HCT116 (cell line): ENCODE results near the gene SH2D3C. TPM values are rescaled to one million over a fixed set of nuclear protein-coding genes. Genes with fewer than 3 reads are reported as not detected.

ENCODE experiments used
- ATAC-seq: fragments of 200-7000 bp; cut with Tn5 transposase; 2 replicates; pipeline ENCODE4 v1.9.1; 2020; ENCODE audit warnings: mild to moderate bottlenecking, moderate library complexity
- BruUV-seq: library from RNA; stranded (reverse); fragments of 400-500 nt; replicated peaks from 2 replicates; lab custom pipeline; 2021; lab: Mats Ljungman, UMichigan
- CTCF ChIA-PET: fragments of 300-600 bp; sonication (Branson Sonifier 250); formaldehyde crosslinking; loops from one replicate; lab custom pipeline; 2021; ENCODE audit warnings: antibody characterized with exemption; lab: Charles Lee
- POLR2A ChIA-PET: fragments of 300-600, 350-600 bp; sonication (Branson Sonifier 250); formaldehyde crosslinking; loops from one replicate; lab custom pipeline; 2021; ENCODE audit warnings: antibody characterized with exemption; lab: Charles Lee
- RAD21 ChIA-PET, 2 experiments: fragments of 300-600 bp; sonication (Branson Sonifier 250); formaldehyde crosslinking; loops; one replicate each; lab custom pipeline; 2023; ENCODE audit warnings: low total read pairs in 2 of 2; ENCODE audit not compliant: uncharacterized antibody in 2 of 2, unreplicated experiment in 2 of 2, low non-redundant PET in 1 of 2; lab: Charles Lee
- DNase-seq: peaks from one replicate; pipeline ENCODE4 v3.0.0-alpha.2; 2010; ENCODE audit warnings: low read depth, low spot score
- H2AFZ ChIP-seq: fragments of 200-600 bp; shearing (Covaris generic), sonication (generic); 2 replicates; pipeline ENCODE4 v1.6.1; 2017; ENCODE audit warnings: low read depth, mixed run types, mixed read lengths, antibody characterized with exemption, low read length; ENCODE audit not compliant: poor library complexity, severe bottlenecking
- H3K27ac ChIP-seq: 2 replicates; pipeline ENCODE4 v1.5.1; 2012; ENCODE audit warnings: low read depth, low read length
- H3K27me3 ChIP-seq: fragments of 200-600 bp; sonication (generic); 2 replicates; pipeline ENCODE4 v1.6.1; 2016; ENCODE audit warnings: mixed run types, low read length, mixed read lengths; ENCODE audit not compliant: insufficient read depth
- H3K36me3 ChIP-seq, 2 experiments: fragments of 200-500 bp in 1 of 2; fragments of 200-600 bp in 1 of 2; sonication (Bioruptor generic) in 1 of 2; sonication (generic) in 1 of 2; 2 replicates each; pipeline versions ENCODE4 v1.5.1 to v1.6.1; 2014 to 2016; ENCODE audit warnings: low read length in 2 of 2, inconsistent platforms in 1 of 2, mixed read lengths in 1 of 2, mixed run types in 1 of 2; ENCODE audit not compliant: insufficient read depth in 2 of 2, control insufficient read depth in 1 of 2
- H3K4me1 ChIP-seq, 2 experiments: fragments of 200-600 bp in 1 of 2; sonication (generic) in 1 of 2; 2 replicates each; pipeline versions ENCODE4 v1.5.1 to v1.6.1; 2012 to 2017; ENCODE audit warnings: low read length in 2 of 2, inconsistent platforms in 1 of 2, mild to moderate bottlenecking in 1 of 2, mixed read lengths in 1 of 2, mixed run types in 1 of 2, moderate library complexity in 1 of 2; ENCODE audit not compliant: insufficient read depth in 2 of 2, control insufficient read depth in 1 of 2
- H3K4me2 ChIP-seq: fragments of 200-600 bp; sonication (generic); 2 replicates; pipeline ENCODE4 v1.6.1; 2017; ENCODE audit warnings: mixed run types, low read length, mixed read lengths
- H3K4me3 ChIP-seq, 2 experiments: fragments of 200-600 bp in 1 of 2; sonication (generic) in 1 of 2; replicated peaks in 1 of 2; 2 replicates each; pipeline ENCODE4 v1.5.1; 2011 to 2016; ENCODE audit warnings: low read length in 2 of 2, control low read depth in 1 of 2, low read depth in 1 of 2, mild to moderate bottlenecking in 1 of 2, mixed read lengths in 1 of 2, mixed run types in 1 of 2
- H3K79me2 ChIP-seq: fragments of 200-600 bp; sonication (generic); 2 replicates; pipeline ENCODE4 v1.6.1; 2017; ENCODE audit warnings: mild to moderate bottlenecking, mixed run types, low read length, moderate library complexity, mixed read lengths; ENCODE audit not compliant: insufficient read depth
- H3K9ac ChIP-seq: fragments of 200-600 bp; sonication (generic); 2 replicates; pipeline ENCODE4 v1.6.1; 2016; ENCODE audit warnings: low read length, mixed read lengths
- H3K9me2 ChIP-seq: fragments of 200-600 bp; sonication (generic), shearing (Covaris generic); 2 replicates; pipeline ENCODE4 v1.6.1; 2017; ENCODE audit warnings: mixed run types, mild to moderate bottlenecking, moderate library complexity; ENCODE audit not compliant: insufficient read depth
- H3K9me3 ChIP-seq, 2 experiments: fragments of 200-500 bp in 1 of 2; fragments of 200-600 bp in 1 of 2; sonication (Bioruptor generic) in 1 of 2; sonication (generic) in 1 of 2; 2 replicates each; pipeline ENCODE4 v1.6.1; 2014 to 2017; ENCODE audit warnings: low read length in 2 of 2, mixed read lengths in 2 of 2, inconsistent platforms in 1 of 2, low read depth in 1 of 2, mild to moderate bottlenecking in 1 of 2, mixed run types in 1 of 2, moderate library complexity in 1 of 2; ENCODE audit not compliant: control insufficient read depth in 1 of 2, insufficient read depth in 1 of 2
- H4K20me1 ChIP-seq: fragments of 200-600 bp; sonication (generic), shearing (Covaris generic); 2 replicates; pipeline ENCODE4 v1.6.1; 2017; ENCODE audit warnings: mixed run types, mild to moderate bottlenecking, moderate library complexity; ENCODE audit not compliant: insufficient read depth
- CBX3 ChIP-seq: IDR thresholded peaks from 2 replicates; pipeline ENCODE4 v1.6.1; 2012; ENCODE audit warnings: low read depth
- CEBPB ChIP-seq: IDR thresholded peaks from 2 replicates; pipeline ENCODE4 v1.6.1; 2012; ENCODE audit warnings: low read depth
- EGR1 ChIP-seq: IDR thresholded peaks from 2 replicates; pipeline ENCODE4 v1.6.1; 2012; ENCODE audit warnings: low read depth
- ELF1 ChIP-seq: IDR thresholded peaks from 2 replicates; pipeline ENCODE4 v1.6.1; 2012; ENCODE audit warnings: low read depth, borderline replicate concordance
- EZH2phosphoT487 ChIP-seq: fragments of 200-600 bp; IDR thresholded peaks from 2 replicates; pipeline ENCODE4 v1.6.1; 2018; ENCODE audit warnings: antibody characterized with exemption, borderline replicate concordance
- FOSL1 ChIP-seq: IDR thresholded peaks from 2 replicates; pipeline ENCODE4 v1.6.1; 2012; ENCODE audit warnings: low read depth
- JUND ChIP-seq: IDR thresholded peaks from 2 replicates; pipeline ENCODE4 v1.6.1; 2012
- POLR2A ChIP-seq: IDR thresholded peaks from 2 replicates; pipeline ENCODE4 v1.7.0; 2011; ENCODE audit warnings: borderline replicate concordance; ENCODE audit not compliant: insufficient read depth, insufficient read length; ENCODE audit errors: extremely low read depth
- POLR2AphosphoS5 ChIP-seq: IDR thresholded peaks from 2 replicates; pipeline ENCODE4 v1.6.1; 2011; ENCODE audit warnings: mild to moderate bottlenecking, low read depth, low read length, moderate library complexity
- RAD21 ChIP-seq: IDR thresholded peaks from 2 replicates; pipeline ENCODE4 v1.6.1; 2012; ENCODE audit warnings: low read depth, mild to moderate bottlenecking
- SIN3A ChIP-seq: IDR thresholded peaks from 2 replicates; pipeline ENCODE4 v1.6.1; 2012; ENCODE audit warnings: low read depth
- SP1 ChIP-seq: IDR thresholded peaks from 2 replicates; pipeline ENCODE4 v1.6.1; 2012; ENCODE audit warnings: low read depth
- SRF ChIP-seq: IDR thresholded peaks from 2 replicates; pipeline ENCODE4 v1.6.1; 2012; ENCODE audit warnings: low read depth
- TCF7L2 ChIP-seq: IDR thresholded peaks from 2 replicates; pipeline ENCODE4 v1.7.0; 2011; ENCODE audit warnings: borderline replicate concordance, inconsistent platforms; ENCODE audit not compliant: insufficient read depth, insufficient read length; ENCODE audit errors: extremely low read depth
- YY1 ChIP-seq: IDR thresholded peaks from 2 replicates; pipeline ENCODE4 v1.6.1; 2011; ENCODE audit warnings: low read length, low read depth, moderate library complexity, mild to moderate bottlenecking; ENCODE audit not compliant: insufficient replicate concordance; ENCODE audit errors: extremely low read depth
- ZNF274 ChIP-seq: fragments of 200-500 bp; sonication (Bioruptor generic); IDR thresholded peaks from 2 replicates; pipeline ENCODE4 v1.6.1; 2014; ENCODE audit warnings: mild to moderate bottlenecking, low read depth, low read length, inconsistent platforms
- intact Hi-C: fragments of 100-400 bp; cut with micrococcal nuclease; formaldehyde crosslinking; loops from 2 replicates; pipeline ENCODE4 v1.10.0; 2022
- total RNA-seq: library from RNA; stranded (reverse); gene quantifications from one replicate; pipeline ENCODE4 v1.2.1, GENCODE V29; 2021; ENCODE audit not compliant: unreplicated experiment
- TF ChIP-seq, protein P1 (sequence below): IDR thresholded peaks from 2 replicates; pipeline ENCODE4 v1.6.1; 2011; ENCODE audit warnings: mild to moderate bottlenecking, low read length, moderate library complexity; ENCODE audit not compliant: insufficient replicate concordance; ENCODE audit errors: extremely low read depth
- TF ChIP-seq, protein P2 (sequence below): IDR thresholded peaks from 2 replicates; pipeline ENCODE4 v1.6.1; 2012
- TF ChIP-seq, protein P3 (sequence below): IDR thresholded peaks from 2 replicates; pipeline ENCODE4 v1.6.1; 2012; ENCODE audit warnings: low read depth
- TF ChIP-seq, protein P4 (sequence below): IDR thresholded peaks from 2 replicates; pipeline ENCODE4 v1.6.1; 2012

SH2D3C gene
- total RNA-seq, 1 experiment from 2014 or later, result 1.3 TPM

DNA sequence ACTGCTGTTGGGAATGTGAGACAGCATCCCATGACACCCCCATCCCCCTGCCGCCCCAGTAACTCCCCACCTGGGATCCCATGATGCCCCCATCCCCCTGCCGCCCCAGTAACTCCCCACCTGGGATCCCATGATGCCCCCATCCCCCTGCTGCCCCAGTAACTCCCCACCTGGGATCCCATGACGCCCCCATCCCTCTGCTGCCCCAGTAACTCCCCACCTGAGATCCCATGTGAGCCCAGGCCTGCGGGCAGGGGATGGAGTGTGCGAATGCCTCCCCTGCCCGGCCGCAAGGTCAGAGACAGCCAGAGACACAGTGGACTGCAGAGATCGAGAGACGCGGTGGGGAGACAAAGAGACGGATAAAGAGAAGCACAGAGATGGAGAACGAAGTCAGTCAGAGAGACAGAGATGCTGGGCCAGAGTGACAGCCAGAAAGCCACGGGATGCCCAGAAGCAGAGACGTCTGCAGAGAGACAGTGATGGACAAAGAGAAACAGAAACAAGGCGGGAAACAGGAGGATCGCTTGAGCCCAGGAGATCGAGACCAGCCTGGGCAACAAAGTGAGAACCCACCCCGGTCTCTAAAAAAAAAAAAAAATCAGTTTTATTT, 992 bp downstream of the SH2D3C start:
- Histone ChIP-seq H3K4me2 (no peak overlapping the region), H3K4me1 (peaks cover 0 to 2% of the 10 kb centered on the region in 2 experiments; a peak in 2 of 4 replicates), H3K9ac (no peak overlapping the region), H2AFZ (no peak overlapping the region), H3K9me2 (no peaks in the 10 kb centered on the region), H3K79me2 (no peaks in the 10 kb centered on the region), H3K27ac (no peak overlapping the region), H3K27me3 (no peaks in the 10 kb centered on the region), H4K20me1 (no peaks in the 10 kb centered on the region), H3K9me3 (no peaks in the 10 kb centered on the region), H3K4me3 (no peak overlapping the region), H3K36me3 (no peaks in the 10 kb centered on the region)
- DNase-seq (no peak), ATAC-seq (no peak)
- POLR2A ChIA-PET, result no interaction called here
- no peak for TF ChIP-seq SP1
- TF ChIP-seq EZH2phosphoT487, result no peak
- TF ChIP-seq EGR1, result no peak
- no peak for TF ChIP-seq FOSL1
- TF ChIP-seq SRF, result no peak
- TF ChIP-seq RAD21, result no peak
- TF ChIP-seq POLR2AphosphoS5, result no peak
- TF ChIP-seq ELF1, result no peak
- no peak for TF ChIP-seq CEBPB
- no peak for TF ChIP-seq SIN3A
- no peak for TF ChIP-seq CBX3
- TF ChIP-seq, protein P1, sequence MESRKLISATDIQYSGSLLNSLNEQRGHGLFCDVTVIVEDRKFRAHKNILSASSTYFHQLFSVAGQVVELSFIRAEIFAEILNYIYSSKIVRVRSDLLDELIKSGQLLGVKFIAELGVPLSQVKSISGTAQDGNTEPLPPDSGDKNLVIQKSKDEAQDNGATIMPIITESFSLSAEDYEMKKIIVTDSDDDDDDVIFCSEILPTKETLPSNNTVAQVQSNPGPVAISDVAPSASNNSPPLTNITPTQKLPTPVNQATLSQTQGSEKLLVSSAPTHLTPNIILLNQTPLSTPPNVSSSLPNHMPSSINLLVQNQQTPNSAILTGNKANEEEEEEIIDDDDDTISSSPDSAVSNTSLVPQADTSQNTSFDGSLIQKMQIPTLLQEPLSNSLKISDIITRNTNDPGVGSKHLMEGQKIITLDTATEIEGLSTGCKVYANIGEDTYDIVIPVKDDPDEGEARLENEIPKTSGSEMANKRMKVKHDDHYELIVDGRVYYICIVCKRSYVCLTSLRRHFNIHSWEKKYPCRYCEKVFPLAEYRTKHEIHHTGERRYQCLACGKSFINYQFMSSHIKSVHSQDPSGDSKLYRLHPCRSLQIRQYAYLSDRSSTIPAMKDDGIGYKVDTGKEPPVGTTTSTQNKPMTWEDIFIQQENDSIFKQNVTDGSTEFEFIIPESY, result no peak
- TF ChIP-seq, protein P2, sequence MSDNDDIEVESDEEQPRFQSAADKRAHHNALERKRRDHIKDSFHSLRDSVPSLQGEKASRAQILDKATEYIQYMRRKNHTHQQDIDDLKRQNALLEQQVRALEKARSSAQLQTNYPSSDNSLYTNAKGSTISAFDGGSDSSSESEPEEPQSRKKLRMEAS, result no peak
- no peak for TF ChIP-seq POLR2A
- TF ChIP-seq YY1, result no peak
- no peak for TF ChIP-seq JUND
- TF ChIP-seq, protein P3, sequence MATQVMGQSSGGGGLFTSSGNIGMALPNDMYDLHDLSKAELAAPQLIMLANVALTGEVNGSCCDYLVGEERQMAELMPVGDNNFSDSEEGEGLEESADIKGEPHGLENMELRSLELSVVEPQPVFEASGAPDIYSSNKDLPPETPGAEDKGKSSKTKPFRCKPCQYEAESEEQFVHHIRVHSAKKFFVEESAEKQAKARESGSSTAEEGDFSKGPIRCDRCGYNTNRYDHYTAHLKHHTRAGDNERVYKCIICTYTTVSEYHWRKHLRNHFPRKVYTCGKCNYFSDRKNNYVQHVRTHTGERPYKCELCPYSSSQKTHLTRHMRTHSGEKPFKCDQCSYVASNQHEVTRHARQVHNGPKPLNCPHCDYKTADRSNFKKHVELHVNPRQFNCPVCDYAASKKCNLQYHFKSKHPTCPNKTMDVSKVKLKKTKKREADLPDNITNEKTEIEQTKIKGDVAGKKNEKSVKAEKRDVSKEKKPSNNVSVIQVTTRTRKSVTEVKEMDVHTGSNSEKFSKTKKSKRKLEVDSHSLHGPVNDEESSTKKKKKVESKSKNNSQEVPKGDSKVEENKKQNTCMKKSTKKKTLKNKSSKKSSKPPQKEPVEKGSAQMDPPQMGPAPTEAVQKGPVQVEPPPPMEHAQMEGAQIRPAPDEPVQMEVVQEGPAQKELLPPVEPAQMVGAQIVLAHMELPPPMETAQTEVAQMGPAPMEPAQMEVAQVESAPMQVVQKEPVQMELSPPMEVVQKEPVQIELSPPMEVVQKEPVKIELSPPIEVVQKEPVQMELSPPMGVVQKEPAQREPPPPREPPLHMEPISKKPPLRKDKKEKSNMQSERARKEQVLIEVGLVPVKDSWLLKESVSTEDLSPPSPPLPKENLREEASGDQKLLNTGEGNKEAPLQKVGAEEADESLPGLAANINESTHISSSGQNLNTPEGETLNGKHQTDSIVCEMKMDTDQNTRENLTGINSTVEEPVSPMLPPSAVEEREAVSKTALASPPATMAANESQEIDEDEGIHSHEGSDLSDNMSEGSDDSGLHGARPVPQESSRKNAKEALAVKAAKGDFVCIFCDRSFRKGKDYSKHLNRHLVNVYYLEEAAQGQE, result no peak
- no peak for TF ChIP-seq ZNF274
- no peak for TF ChIP-seq TCF7L2
- TF ChIP-seq, protein P4, sequence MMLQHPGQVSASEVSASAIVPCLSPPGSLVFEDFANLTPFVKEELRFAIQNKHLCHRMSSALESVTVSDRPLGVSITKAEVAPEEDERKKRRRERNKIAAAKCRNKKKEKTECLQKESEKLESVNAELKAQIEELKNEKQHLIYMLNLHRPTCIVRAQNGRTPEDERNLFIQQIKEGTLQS, result no peak
- RAD21 ChIA-PET, result no interaction called here
- CTCF ChIA-PET, result no interaction called here
- intact Hi-C loops, result no loop called here
- BruUV-seq, result no TSS peak
